Neutrophil (primary cell): Measurements from ENCODE around the gene CMTM6.
"Not testable (repeated sequence)": the region's sequence is repeated elsewhere in the genome, so short reads cannot be mapped to it uniquely, and the experiment has no call there.

ENCODE experiments used
- H3K27ac ChIP-seq: fragments of 200-600 bp; sonication (generic); 2 replicates; pipeline ENCODE4 v1.5.1; 2016; ENCODE audit warnings: mild to moderate bottlenecking, moderate library complexity
- H3K27me3 ChIP-seq: fragments of 200-600 bp; sonication (generic); 2 replicates; pipeline ENCODE4 v1.6.0; 2016; ENCODE audit warnings: mild to moderate bottlenecking
- H3K36me3 ChIP-seq: fragments of 200-600 bp; sonication (generic); 2 replicates; pipeline ENCODE4 v1.5.1; 2017
- H3K4me1 ChIP-seq, 2 experiments: fragments of 200-600 bp in 1 of 2; sonication (generic) in 1 of 2; 1 replicate in 1 of 2; 2 replicates in 1 of 2; pipeline versions ENCODE4 v1.5.1 to v1.6.1; 2013 to 2016; ENCODE audit warnings: low read depth in 1 of 2, low read length in 1 of 2, mild to moderate bottlenecking in 1 of 2, moderate library complexity in 1 of 2; ENCODE audit not compliant: control insufficient read depth in 1 of 2, insufficient read depth in 1 of 2
- H3K4me3 ChIP-seq, 2 experiments: fragments of 200-600 bp in 1 of 2; sonication (generic) in 1 of 2; 1 replicate in 1 of 2; 2 replicates in 1 of 2; pipeline ENCODE4 v1.5.1; 2013 to 2016; ENCODE audit warnings: low read depth in 1 of 2, low read length in 1 of 2, mild to moderate bottlenecking in 1 of 2, moderate library complexity in 1 of 2
- H3K9me3 ChIP-seq: fragments of 200-600 bp; sonication (generic); 2 replicates; pipeline ENCODE4 v1.5.1; 2016
- CTCF ChIP-seq: fragments of 200-600 bp; sonication (generic); IDR thresholded peaks from 2 replicates; pipeline ENCODE4 v1.5.1; 2016; ENCODE audit warnings: antibody characterized with exemption

The CMTM6 gene

DNA sequence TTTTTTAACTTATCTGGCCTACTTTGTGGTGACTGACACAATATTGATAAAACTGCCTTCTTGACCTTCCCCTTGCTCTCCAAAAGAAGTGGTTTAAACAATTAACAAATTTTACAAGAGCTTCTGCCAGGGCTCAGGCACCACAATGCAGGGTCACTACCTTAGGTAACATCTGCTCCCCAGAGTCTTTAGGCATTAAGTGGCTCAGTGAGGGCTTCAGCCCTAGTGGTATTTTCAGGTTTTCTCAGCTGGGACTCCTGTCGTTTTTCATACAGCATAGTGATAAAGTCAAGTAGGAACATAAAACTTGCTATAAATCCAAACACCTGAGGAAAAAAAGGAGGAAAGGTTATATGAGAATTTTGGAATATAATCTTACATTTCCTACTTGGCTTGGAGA is 18.9 kb downstream of the CMTM6 start:
- H3K27ac ChIP-seq = peak overlapping the region; percentile 88
- no peaks in the 10 kb centered on the region for H3K27me3 ChIP-seq
- H3K4me3 ChIP-seq = peak overlapping the region in 1 of 2 experiments; percentile 35
- peaks cover 30 to 32% of the 10 kb centered on the region in 2 experiments for H3K4me1 ChIP-seq
- H3K9me3 ChIP-seq = no peaks in the 10 kb centered on the region
- peaks cover 74% of the 10 kb centered on the region for H3K36me3 ChIP-seq
- no peak for TF ChIP-seq CTCF

DNA sequence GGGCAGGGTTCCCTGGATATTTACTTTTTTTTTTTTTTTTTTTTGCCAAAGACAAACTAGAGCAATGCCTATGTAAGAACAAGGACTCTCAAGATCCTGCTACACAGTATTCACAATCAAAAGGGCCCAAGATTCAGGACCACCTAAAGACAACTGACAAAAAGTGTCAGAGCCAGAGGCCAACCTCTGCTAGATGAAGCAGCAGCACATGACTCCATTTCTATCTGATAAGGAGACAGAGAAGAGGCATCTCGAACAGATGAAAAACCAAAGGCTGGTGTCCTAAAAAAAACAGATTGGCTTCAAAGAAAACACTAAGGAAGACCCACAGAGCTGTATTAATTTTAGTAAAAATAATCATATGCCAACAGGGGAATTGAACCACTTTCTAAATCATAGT is 20.0 kb downstream of the CMTM6 start:
- Histone ChIP-seq H3K27ac (peak overlapping the region; percentile 88), H3K36me3 (peaks cover 74% of the 10 kb centered on the region), H3K9me3 (no peaks in the 10 kb centered on the region), H3K4me3 (no peak overlapping the region), H3K27me3 (no peaks in the 10 kb centered on the region), H3K4me1 (peaks cover 30 to 32% of the 10 kb centered on the region in 2 experiments)
- no peak for TF ChIP-seq CTCF

DNA sequence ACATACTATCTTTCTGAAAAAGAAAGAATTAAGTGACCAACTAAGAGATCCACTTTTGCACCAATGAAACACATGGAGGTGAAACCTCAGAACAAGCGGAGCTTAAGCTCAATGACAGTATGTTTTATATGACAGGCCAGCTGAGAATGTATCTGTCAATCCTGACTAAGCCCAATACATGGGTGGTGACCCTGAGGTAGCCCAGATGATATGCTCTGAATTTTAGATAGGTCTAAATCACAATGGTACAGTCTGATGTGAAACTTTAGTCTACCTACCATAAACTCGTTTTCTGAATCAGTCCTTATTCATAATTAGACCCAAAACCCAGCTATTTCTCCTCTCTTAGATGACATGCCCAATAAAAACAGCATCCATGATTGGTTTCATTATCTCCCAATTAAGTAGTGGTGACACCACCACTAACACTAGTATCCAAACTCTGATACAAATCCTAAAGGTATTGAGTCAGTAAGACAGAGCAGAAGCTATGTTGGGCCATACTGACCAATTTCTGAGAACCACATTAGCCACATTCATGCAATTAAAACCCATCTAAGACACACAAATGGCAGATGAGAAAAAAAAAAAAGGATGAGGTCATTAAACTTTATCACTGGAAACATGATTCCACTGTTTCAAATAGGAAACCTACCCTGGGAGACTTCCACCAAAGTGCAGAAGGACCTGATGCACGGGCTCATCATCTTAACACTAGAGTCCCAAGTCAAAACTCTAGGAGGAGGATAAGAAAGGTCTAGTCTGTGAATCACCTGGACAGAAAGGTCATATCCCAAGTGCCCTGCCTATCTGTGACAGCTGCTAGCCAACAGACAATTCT is 20.6 kb downstream of the CMTM6 start:
- Histone ChIP-seq H3K9me3 (no peaks in the 10 kb centered on the region), H3K27me3 (no peaks in the 10 kb centered on the region), H3K4me3 (no peak overlapping the region), H3K36me3 (peaks cover 67% of the 10 kb centered on the region), H3K4me1 (peaks cover 30 to 32% of the 10 kb centered on the region in 2 experiments), H3K27ac (peak overlapping the region; percentile 88)
- no peak for TF ChIP-seq CTCF

GRCh38 chr3:32480604-32481003 is 22.0 kb downstream of the CMTM6 start:
- peak overlapping the region; percentile 48 for H3K27ac ChIP-seq
- no peaks in the 10 kb centered on the region for H3K9me3 ChIP-seq
- H3K27me3 ChIP-seq = no peaks in the 10 kb centered on the region
- peaks cover 29 to 30% of the 10 kb centered on the region in 2 experiments for H3K4me1 ChIP-seq
- no peak for TF ChIP-seq CTCF
- peaks cover 56% of the 10 kb centered on the region for H3K36me3 ChIP-seq
- H3K4me3 ChIP-seq = no peak overlapping the region

DNA sequence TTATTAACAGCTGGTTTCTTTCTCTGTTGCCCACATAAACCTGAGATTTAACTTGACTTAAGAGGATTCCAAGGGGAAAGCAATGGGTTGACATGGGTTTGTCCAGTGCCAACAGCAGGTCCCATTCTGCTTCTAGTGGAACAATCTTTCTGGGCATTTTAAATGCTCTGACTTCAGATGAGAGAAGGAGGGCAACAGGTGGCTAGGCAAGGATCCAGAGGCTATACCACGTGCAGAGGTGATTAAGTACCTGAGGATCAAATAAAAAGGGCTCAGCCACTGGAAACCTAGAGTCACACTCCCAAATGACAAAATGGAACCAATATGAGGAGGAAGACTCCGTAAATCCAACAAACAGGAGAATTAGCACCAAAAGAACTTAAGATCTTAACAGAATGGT is 28.5 kb downstream of the CMTM6 start:
- Histone ChIP-seq H3K4me3 (no peak overlapping the region), H3K36me3 (peaks cover 58% of the 10 kb centered on the region), H3K27me3 (no peaks in the 10 kb centered on the region), H3K27ac (no peak overlapping the region), H3K4me1 (peaks cover 25 to 27% of the 10 kb centered on the region in 2 experiments), H3K9me3 (no peaks in the 10 kb centered on the region)
- no peak for TF ChIP-seq CTCF

GRCh38 chr3:32472151-32472550 is 30.5 kb downstream of the CMTM6 start:
- Histone ChIP-seq H3K27ac (peak overlapping the region; percentile 76), H3K4me1 (peaks cover 45 to 47% of the 10 kb centered on the region in 2 experiments), H3K36me3 (peaks cover 54% of the 10 kb centered on the region)
- H3K27me3 ChIP-seq, H3K4me3 ChIP-seq, H3K9me3 ChIP-seq: not testable (repeated sequence)
